NCI-H510A (cell line): ENCODE measurements around the gene EHD2.
"Not testable (repeated sequence)": the region's sequence is repeated elsewhere in the genome, so short reads cannot be mapped to it uniquely, and the experiment has no call there.

Experiments
- DNase-seq: peaks from one replicate; lab custom pipeline; 2025; lab: John Stamatoyannopoulos, UW

The EHD2 gene

DNA sequence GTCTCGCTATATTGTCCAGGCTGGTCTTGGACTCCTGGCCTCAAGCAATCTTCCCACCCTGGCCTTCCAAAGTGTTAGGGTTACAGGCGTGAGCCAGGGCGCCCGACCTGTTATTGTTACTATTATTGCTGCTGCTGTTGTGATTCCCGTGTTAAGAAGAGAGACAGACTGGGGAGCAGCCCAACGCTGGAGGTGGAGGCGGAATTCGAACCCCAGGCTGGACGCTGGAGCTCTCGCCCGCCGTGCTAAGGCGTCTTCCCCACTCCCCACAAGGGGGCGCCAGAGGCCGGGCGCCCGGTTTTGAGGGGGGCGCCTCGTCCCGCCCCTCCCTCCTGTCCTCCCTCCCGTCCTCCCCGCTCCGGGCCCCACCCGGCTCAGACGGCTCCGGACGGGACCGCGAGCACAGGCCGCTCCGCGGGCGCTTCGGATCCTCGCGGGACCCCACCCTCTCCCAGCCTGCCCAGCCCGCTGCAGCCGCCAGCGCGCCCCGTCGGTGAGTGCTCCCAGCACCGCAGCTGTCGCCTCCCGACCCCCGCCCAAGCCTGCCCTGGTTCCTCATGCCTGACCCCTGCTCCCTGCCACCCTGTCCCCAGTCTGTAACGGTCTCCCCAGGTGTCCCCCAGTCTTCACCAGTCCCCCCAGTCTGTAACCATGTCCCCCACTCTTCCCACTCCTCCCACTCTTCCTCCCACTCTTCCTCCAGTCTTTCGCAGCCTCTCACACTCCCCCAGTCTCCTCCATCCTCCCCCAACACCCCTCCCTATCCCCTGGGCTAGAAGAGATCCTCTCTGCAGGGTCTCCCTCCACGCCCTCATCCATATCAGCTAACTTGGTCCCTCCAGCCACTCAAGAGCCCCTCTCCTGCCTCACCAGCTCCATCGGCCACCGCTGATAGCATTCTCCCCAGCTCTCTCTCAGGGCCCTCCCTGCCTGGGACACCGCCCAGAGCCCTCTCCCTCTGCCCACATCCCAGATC lies at the start of gene EHD2:
EHD2 (plus strand) TSS at position 377 of the 976 bp plus-strand sequence. CDS start 3,191 bp downstream, outside the sequence.
- no peak for DNase-seq

DNA sequence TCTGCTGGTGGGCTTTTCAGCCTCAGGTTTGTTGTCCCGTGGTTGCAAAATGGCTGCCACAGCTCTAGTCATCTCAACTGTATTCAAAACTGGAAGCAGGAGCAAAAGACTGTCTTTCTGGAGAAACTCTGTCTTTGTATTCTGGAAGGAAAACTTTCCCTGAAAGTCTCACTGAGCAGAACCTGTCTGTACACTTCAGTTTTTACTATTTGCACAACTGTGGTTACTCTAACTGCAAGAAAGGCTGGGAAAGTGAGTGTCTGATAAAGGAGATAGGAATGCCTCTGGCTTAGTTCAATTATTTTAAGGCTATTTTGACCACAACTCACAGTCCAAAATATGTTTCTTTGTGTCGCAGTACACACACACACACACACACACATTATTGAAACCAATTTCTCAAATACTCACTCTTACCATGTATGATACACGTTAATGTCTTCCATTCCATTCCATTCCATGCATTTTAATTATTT lies 49.7 kb upstream of the EHD2 start:
- DNase-seq = no peak

DNA sequence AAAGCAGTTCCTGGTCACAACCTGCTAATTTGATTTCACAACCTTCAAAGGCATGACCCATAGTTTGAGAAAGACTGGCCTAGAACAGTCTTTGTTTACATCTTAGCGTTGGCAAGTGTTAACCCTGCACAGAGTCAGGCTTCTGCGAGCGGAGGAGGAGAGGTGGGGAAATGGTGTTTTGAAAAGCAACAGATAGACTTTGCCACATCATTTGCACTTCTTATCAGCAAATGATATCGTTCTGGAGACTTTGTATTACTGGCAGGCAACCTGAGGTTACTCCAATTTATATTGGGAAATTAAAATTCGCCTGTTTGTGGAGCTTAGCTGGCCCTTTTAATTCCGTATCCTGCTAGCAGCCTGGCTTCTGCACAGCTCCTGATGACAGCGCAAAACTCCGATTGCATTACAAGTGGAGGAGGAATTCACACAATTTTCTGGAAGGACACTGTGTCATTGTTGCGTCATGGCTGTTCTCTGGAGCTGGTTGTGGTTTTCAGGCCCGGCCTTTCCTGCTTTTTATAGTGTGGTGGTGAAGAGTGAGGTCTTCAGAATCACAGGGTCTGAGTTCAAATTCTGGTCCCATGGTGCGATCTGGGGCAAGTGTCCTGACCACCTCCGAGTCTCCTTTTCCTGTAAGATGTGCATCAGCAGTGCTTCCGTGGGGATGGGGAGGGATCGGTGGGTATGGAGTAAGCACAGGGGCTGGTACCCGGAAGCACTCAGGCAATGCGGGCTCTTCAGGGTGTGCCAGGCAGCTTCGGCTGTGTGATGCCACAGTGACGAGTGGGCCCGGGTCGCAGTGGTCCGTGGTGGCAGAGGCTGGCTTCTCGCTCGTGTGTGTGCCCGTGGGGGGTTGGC lies 49.1 kb upstream of the EHD2 start:
- DNase-seq = no peak

DNA sequence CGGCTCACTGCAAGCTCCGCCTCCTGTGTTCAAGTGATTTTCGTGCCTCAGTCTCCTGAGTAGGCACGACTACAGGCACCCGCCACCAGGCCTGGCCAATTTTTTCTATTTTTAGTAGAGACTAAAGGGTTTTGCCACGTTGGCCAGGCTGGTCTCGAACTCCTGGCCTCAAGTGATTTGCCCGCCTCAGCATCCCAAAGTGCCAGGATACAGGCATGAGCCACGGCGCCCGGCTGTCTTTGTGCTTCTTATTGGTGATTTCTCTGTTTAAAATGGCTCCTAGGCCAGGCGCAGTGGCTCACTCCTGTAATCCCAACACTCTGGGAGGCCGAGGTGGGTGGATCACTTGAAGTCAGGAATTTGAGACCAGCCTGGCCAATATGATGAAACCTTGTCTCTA lies 44.7 kb upstream of the EHD2 start:
- DNase-seq = not testable (repeated sequence)

DNA sequence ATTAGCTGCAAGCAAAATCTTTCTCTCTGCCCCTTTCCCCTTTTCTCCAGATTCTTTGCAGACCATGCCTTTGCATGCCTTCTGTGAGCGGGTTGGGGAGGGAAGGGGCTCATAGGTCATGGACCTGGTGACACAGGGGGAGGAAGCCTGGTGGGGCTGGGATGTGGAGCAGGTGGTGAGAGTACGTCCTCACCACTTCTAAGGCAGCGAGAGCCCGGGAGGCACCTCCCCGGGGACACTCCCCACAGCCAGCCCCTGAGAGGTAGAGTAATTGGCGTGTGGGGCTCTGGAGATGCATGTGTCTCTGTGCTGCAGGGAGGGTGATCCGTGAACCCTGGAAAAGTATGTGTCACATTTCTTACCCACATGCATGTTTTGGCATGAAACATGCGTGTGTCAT lies 42.5 kb upstream of the EHD2 start:
- no peak for DNase-seq

DNA sequence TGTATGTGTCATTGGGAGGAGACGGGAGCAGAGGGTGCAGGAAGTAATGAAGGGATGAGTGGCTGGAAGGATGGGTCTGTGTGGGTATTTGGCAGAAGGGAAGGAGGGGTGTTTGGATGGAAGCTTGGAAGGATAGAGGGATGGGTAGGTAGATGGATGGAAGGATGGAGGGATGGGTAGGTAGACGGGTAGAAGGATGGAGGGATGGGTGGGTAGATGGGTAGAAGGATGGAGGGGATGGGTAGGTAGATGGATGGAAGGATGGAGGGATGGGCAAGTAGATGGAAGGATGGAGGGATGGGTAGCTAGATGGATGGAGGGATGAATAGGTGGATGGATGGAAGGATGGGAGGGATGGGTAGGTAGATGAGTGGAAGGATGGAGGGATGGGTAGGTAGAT lies 41.7 kb upstream of the EHD2 start:
- DNase-seq = no peak

DNA sequence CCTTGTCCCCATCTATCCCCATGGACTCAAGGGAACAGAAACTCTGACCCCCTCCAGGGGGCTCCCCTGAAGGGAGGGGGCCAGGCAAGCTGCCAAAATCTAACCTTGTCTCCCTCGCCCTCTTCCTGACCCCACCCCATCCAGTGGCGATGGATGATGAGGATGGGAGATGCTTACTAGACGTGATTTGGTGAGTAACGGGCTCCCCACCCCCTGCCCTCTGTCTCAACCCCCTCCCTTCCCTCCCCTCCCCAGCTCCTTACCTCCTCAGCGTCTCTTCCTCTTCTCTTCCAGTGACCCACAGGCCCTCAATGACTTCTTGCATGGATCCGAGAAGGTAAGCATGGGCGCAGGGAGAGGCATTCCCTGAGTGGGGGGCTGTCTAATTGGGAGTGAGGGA lies 39.8 kb upstream of the EHD2 start:
- no peak for DNase-seq

DNA sequence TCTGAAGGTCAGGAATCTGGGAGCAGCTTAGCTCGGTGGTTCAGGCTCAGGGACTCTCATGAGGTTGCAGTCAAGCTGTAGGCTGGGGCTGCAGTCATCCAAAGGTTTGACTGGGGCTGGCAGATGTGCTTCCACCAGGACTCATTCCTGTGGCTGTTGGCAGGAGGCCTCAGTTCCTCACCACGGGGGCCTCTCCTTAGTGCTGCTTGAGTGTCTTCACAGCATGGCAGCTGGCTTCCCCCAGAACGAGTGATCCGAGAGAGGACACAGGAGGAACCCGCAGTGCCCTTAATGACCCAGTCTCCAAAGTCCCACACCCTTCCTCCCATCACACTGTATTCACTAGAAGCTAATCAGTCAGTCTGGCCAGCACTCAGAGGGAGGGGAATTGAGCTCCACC lies 38.7 kb upstream of the EHD2 start:
- no peak for DNase-seq

- no peak for DNase-seq
Observed at GRCh38 chr19:47675271-47675670, 38.0 kb upstream of the EHD2 start.

- DNase-seq = no peak
Observed at GRCh38 chr19:47675859-47676258, 37.4 kb upstream of the EHD2 start.

GRCh38 chr19:47676811-47677210 lies 36.4 kb upstream of the EHD2 start:
- DNase-seq = no peak

GRCh38 chr19:47679251-47679900 lies 33.8 kb upstream of the EHD2 start:
- DNase-seq = no peak

- no peak for DNase-seq
Observed at GRCh38 chr19:47679922-47680857, 33.0 kb upstream of the EHD2 start.

DNA sequence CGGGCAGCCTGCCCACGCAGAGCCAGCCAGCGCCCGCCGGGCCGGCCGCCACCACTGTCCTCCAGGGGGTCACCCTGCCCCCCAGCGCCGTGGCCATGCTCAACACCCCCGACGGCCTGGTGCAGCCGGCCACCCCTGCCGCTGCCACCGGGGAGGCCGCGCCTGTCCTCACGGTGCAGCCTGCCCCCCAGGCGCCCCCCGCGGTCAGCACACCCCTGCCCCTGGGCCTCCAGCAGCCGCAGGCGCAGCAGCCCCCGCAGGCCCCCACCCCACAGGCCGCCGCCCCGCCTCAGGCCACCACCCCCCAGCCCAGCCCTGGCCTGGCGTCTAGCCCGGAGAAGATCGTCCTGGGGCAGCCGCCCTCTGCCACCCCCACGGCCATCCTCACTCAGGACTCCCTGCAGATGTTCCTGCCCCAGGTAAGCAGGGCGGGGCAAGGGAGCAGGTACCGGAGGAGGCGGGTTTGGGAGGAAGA lies 32.3 kb upstream of the EHD2 start:
- no peak for DNase-seq

DNA sequence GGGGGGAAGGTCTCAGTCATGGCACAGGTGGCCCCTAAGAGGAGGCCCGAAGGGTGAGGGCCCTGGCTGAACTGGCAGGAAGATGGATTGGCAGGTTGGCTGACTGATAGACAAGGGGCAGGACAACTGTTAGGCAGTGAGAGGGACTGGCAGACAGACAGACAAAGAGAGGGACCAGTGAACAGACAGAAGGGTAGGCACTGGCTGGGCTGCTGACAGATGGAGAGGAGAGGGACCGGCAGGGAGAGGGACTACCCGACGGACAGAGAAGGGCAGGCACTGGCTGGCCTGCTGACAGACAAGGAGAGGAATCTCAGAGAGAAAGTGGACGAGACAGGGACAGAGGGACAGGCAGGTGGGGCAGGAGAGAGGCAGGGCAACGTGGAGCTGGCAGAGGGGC lies 31.8 kb upstream of the EHD2 start:
- DNase-seq = no peak

DNA sequence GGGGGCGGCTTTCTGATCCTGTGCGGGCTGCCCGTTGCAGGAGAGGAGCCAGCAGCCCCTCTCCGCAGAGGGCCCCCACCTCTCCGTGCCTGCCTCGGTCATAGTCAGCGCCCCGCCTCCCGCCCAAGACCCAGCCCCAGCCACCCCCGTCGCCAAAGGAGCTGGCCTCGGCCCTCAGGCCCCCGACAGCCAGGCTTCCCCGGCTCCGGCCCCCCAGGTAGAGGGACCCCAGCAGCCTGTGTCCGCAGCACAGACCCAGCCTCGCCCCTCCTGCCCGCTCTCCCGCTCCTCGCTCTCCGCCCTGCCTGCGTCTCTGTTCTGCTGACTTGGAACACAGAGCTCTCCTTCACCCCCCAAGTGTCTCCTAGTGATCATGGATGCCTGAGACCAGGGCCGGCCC lies 31.3 kb upstream of the EHD2 start:
- DNase-seq = no peak

- no peak for DNase-seq
Observed at GRCh38 chr19:47682939-47683338, 30.3 kb upstream of the EHD2 start.

GRCh38 chr19:47686679-47687450 lies 26.4 kb upstream of the EHD2 start:
- DNase-seq = no peak

DNA sequence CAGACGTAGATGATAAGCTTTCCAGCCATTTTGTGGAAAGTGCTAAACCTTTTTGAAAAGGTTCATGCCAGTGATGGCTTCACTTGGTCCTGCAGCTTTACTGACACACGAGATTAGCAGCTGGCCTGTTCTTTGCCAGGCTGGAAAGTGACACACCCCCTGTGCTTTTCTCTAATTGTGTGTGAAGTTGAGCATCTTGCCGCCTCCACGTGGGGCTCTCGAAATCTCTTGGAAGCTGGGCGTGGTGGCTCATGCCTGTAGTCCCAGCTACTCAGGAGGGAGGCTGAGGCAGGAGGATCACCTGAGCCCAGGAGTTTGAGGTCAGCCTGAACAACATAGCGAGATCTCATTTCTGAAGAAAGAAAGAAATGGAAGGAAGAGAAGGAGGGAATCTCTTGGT lies 25.3 kb upstream of the EHD2 start:
- no peak for DNase-seq

- no peak for DNase-seq
Observed at GRCh38 chr19:47691090-47691489, 22.1 kb upstream of the EHD2 start.
